HEK293 (cell line): ENCODE results near the gene C6orf15.

ENCODE experiments used
- CTCF ChIA-PET: fragments of 350-600 bp; formaldehyde crosslinking; extraction: SDS; loops from one replicate; lab custom pipeline; 2021; ENCODE audit warnings: antibody characterized with exemption; lab: Yijun Ruan, JAX
- POLR2A ChIA-PET: fragments of 300-600 bp; formaldehyde crosslinking; extraction: SDS; loops from one replicate; lab custom pipeline; 2020; ENCODE audit warnings: antibody characterized with exemption, inconsistent platforms; lab: Yijun Ruan, JAX
- H3K27ac ChIP-seq: fragments of 200-500 bp; sonication (Bioruptor generic); 2 replicates; pipeline ENCODE4 v1.5.1; 2014; ENCODE audit warnings: low read depth, low read length, control low read depth, inconsistent platforms; ENCODE audit errors: extremely low read depth
- H3K36me3 ChIP-seq, 2 experiments: fragments of 200-500 bp in 1 of 2; sonication (Bioruptor generic) in 1 of 2; 1 replicate in 1 of 2; 2 replicates in 1 of 2; pipeline ENCODE4 v1.5.1; 2014 to 2017; ENCODE audit warnings: inconsistent platforms in 2 of 2, low read length in 2 of 2; ENCODE audit not compliant: control insufficient read depth in 2 of 2, insufficient read depth in 1 of 2
- H3K4me1 ChIP-seq: fragments of 200-500 bp; sonication (Bioruptor generic); 2 replicates; pipeline ENCODE4 v1.5.1; 2014; ENCODE audit warnings: mild to moderate bottlenecking, low read length, inconsistent platforms; ENCODE audit not compliant: control insufficient read depth, insufficient read depth
- H3K4me3 ChIP-seq: 2 replicates; pipeline ENCODE4 v1.5.1; 2011; ENCODE audit warnings: low read depth, mild to moderate bottlenecking, control low read depth, low read length, moderate library complexity
- H3K9me3 ChIP-seq: fragments of 200-500 bp; sonication (Bioruptor generic); 2 replicates; pipeline ENCODE4 v1.5.1; 2014; ENCODE audit warnings: low read depth, low read length, inconsistent platforms; ENCODE audit not compliant: control insufficient read depth, insufficient read depth
- EGR2 ChIP-seq: fragments of 450-650 bp; formaldehyde crosslinking; IDR thresholded peaks from 2 replicates; pipeline ENCODE4 v1.5.1; 2016; ENCODE audit warnings: low read depth, missing biosample characterization, missing genetic modification characterization
- GLIS1 ChIP-seq: fragments of 450-650 bp; formaldehyde crosslinking; IDR thresholded peaks from 2 replicates; pipeline ENCODE4 v1.5.1; 2016; ENCODE audit warnings: missing biosample characterization, missing genetic modification characterization
- IKZF3 ChIP-seq: fragments of 450-650 bp; IDR thresholded peaks from 2 replicates; pipeline ENCODE4 v1.5.0; 2018; ENCODE audit warnings: missing biosample characterization, mild to moderate bottlenecking, missing genetic modification characterization, moderate library complexity
- KLF1 ChIP-seq: fragments of 450-650 bp; formaldehyde crosslinking; IDR thresholded peaks from 2 replicates; pipeline ENCODE4 v1.5.1; 2016; ENCODE audit warnings: missing biosample characterization, missing genetic modification characterization
- MZF1 ChIP-seq: fragments of 450-650 bp; formaldehyde crosslinking; IDR thresholded peaks from 2 replicates; pipeline ENCODE4 v1.5.1; 2017; ENCODE audit warnings: missing biosample characterization, missing genetic modification characterization, borderline replicate concordance
- SP7 ChIP-seq: fragments of 450-650 bp; formaldehyde crosslinking; IDR thresholded peaks from 2 replicates; pipeline ENCODE4 v1.5.1; 2016; ENCODE audit warnings: missing biosample characterization, missing genetic modification characterization
- ZBTB17 ChIP-seq: fragments of 450-650 bp; formaldehyde crosslinking; IDR thresholded peaks from 2 replicates; pipeline ENCODE4 v1.5.1; 2016; ENCODE audit warnings: missing biosample characterization, missing genetic modification characterization
- ZBTB48 ChIP-seq: fragments of 450-650 bp; formaldehyde crosslinking; IDR thresholded peaks from 2 replicates; pipeline ENCODE4 v1.5.1; 2016; ENCODE audit warnings: missing biosample characterization, missing genetic modification characterization
- ZEB2 ChIP-seq: fragments of 450-650 bp; formaldehyde crosslinking; IDR thresholded peaks from 2 replicates; pipeline ENCODE4 v1.5.1; 2016; ENCODE audit warnings: missing biosample characterization, missing genetic modification characterization
- ZNF184 ChIP-seq: fragments of 450-650 bp; IDR thresholded peaks from 2 replicates; pipeline ENCODE4 v1.5.1; 2018; ENCODE audit warnings: missing biosample characterization, mild to moderate bottlenecking, missing genetic modification characterization
- ZNF302 ChIP-seq: fragments of 450-650 bp; formaldehyde crosslinking; IDR thresholded peaks from 2 replicates; pipeline ENCODE4 v1.5.1; 2016; ENCODE audit warnings: missing biosample characterization, missing genetic modification characterization, low read depth
- ZNF394 ChIP-seq: fragments of 450-650 bp; formaldehyde crosslinking; IDR thresholded peaks from 2 replicates; pipeline ENCODE4 v1.5.1; 2016; ENCODE audit warnings: missing biosample characterization, missing genetic modification characterization, mild to moderate bottlenecking, moderate library complexity, borderline replicate concordance
- ZNF404 ChIP-seq: fragments of 450-650 bp; formaldehyde crosslinking; IDR thresholded peaks from 2 replicates; pipeline ENCODE4 v1.5.1; 2017; ENCODE audit warnings: missing biosample characterization, missing genetic modification characterization
- ZNF530 ChIP-seq: fragments of 450-650 bp; formaldehyde crosslinking; IDR thresholded peaks from 2 replicates; pipeline ENCODE4 v1.5.1; 2016; ENCODE audit warnings: low read depth, missing biosample characterization, missing genetic modification characterization
- ZNF596 ChIP-seq: fragments of 450-650 bp; IDR thresholded peaks from 2 replicates; pipeline ENCODE4 v1.5.0; 2018; ENCODE audit warnings: missing biosample characterization, mild to moderate bottlenecking, missing genetic modification characterization, moderate library complexity
- ZNF600 ChIP-seq: fragments of 450-650 bp; formaldehyde crosslinking; IDR thresholded peaks from 2 replicates; pipeline ENCODE4 v1.5.1; 2016; ENCODE audit warnings: missing biosample characterization, missing genetic modification characterization
- ZNF624 ChIP-seq: fragments of 450-650 bp; formaldehyde crosslinking; IDR thresholded peaks from 2 replicates; pipeline ENCODE4 v1.5.1; 2017; ENCODE audit warnings: missing biosample characterization, missing genetic modification characterization
- ZNF629 ChIP-seq: fragments of 450-650 bp; formaldehyde crosslinking; IDR thresholded peaks from 2 replicates; pipeline ENCODE4 v1.5.1; 2017; ENCODE audit warnings: missing biosample characterization, missing genetic modification characterization
- ZNF664 ChIP-seq: fragments of 450-650 bp; formaldehyde crosslinking; IDR thresholded peaks from 2 replicates; pipeline ENCODE4 v1.5.1; 2016; ENCODE audit warnings: missing biosample characterization, missing genetic modification characterization
- ZNF837 ChIP-seq: fragments of 450-650 bp; formaldehyde crosslinking; IDR thresholded peaks from 2 replicates; pipeline ENCODE4 v1.5.1; 2016; ENCODE audit warnings: missing biosample characterization, missing genetic modification characterization
- ZSCAN30 ChIP-seq: fragments of 450-650 bp; IDR thresholded peaks from 2 replicates; pipeline ENCODE4 v1.5.1; 2018; ENCODE audit warnings: missing biosample characterization, mild to moderate bottlenecking, missing genetic modification characterization, moderate library complexity
- TF ChIP-seq, protein P1 (sequence below): fragments of 450-650 bp; formaldehyde crosslinking; IDR thresholded peaks from 2 replicates; pipeline ENCODE4 v1.5.1; 2017; ENCODE audit warnings: missing biosample characterization, missing genetic modification characterization
- TF ChIP-seq, protein P2 (sequence below): fragments of 450-650 bp; formaldehyde crosslinking; IDR thresholded peaks from 2 replicates; pipeline ENCODE4 v1.5.1; 2016; ENCODE audit warnings: missing biosample characterization, missing genetic modification characterization
- TF ChIP-seq, protein P3 (sequence below): fragments of 450-650 bp; formaldehyde crosslinking; IDR thresholded peaks from 2 replicates; pipeline ENCODE4 v1.5.1; 2016; ENCODE audit warnings: missing biosample characterization, missing genetic modification characterization
- TF ChIP-seq, protein P4 (sequence below): fragments of 450-650 bp; formaldehyde crosslinking; IDR thresholded peaks from 2 replicates; pipeline ENCODE4 v1.5.1; 2016; ENCODE audit warnings: missing biosample characterization, missing genetic modification characterization

Gene C6orf15

DNA sequence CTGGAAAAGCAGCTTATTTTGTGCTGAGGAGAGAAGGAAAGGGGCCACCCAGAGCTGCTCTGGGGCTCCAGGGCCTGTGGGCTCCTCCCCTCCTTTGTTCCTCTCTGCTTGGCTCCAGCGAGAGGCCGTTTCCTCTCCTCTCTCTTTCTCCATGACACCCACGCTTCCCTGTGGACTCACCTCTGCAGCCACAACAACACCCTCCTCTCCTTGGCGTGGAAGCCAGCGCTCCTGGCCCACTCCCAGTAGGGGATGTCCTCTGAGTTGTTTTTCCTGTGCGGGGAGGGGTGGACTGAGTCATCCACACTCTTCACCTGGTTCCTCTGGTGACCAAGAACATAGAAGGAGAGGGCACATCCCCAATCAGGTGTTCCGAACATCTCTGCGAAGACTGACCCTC lies 12.8 kb upstream of the C6orf15 start (continued):
- no peak for TF ChIP-seq ZNF600 (tag by site-specific recombination)
- TF ChIP-seq, protein P1, sequence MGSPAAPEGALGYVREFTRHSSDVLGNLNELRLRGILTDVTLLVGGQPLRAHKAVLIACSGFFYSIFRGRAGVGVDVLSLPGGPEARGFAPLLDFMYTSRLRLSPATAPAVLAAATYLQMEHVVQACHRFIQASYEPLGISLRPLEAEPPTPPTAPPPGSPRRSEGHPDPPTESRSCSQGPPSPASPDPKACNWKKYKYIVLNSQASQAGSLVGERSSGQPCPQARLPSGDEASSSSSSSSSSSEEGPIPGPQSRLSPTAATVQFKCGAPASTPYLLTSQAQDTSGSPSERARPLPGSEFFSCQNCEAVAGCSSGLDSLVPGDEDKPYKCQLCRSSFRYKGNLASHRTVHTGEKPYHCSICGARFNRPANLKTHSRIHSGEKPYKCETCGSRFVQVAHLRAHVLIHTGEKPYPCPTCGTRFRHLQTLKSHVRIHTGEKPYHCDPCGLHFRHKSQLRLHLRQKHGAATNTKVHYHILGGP (tag by site-specific recombination), result no peak

DNA sequence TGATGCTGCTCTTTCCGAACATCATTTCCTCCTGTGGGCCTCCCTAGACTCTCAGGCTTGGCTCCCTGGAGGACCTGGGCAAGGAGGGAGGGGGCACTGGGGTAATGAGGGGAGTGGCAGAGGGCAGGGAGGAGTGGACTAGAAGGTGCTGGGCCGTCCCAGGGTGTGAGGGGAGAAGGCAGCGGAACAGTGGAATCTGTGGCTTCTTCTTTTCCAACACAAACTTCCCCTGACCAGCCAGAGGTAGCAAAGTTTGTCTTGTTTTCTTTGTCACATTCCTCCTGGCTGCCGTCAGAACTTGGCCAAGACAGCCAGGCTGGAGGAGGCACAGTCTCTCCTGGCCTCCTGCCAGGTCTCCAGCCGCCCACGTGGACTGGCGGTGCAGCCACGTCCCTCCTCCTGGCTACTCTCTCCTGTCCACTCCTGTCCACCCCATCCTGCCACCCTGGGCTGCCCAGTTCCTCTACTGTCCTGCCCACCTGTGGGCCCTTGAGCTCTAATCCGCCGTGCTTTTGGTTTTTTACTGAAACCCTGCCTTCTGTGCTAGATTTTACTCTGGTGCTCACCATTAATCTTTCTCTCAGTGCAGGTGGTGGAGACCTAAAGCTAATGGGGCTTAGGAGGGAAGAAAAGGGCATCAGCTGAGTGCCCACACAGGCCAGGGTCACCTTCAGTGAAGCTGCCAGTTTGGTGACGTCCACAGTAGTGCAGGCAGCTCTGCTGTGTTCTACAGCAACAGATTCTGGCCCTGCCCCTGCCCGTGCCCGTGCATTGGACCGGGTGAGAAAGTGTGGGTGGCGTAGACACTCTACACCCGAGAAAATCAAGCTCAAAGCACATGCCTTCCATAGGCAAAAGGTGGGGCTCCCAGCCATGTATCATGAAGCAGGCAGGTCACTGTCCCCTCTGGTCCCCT lies 10.7 kb upstream of the C6orf15 start:
- ChIA-PET CTCF (interaction anchor here (1.0 to 11.3 kb wide), 3 partner anchors 36 to 244 kb away, joined by 3 to 100 read pairs (median 11); no protein-coding TSS in a partner anchor), POLR2A (no interaction called here)
- Histone ChIP-seq H3K27ac (no peak overlapping the region), H3K36me3 (no peaks in the 10 kb centered on the region), H3K4me1 (peaks cover 10% of the 10 kb centered on the region), H3K9me3 (no peaks in the 10 kb centered on the region), H3K4me3 (no peak overlapping the region)
- TF ChIP-seq ZNF394 (tag by site-specific recombination) (peak; percentile 23; the same call in 1 of the 2 replicates), ZNF664 (tag by site-specific recombination) (no peak), ZBTB48 (tag by site-specific recombination) (0 out of 2 replicates have a peak, but pooled peaks have one; percentile 20), ZNF530 (tag by site-specific recombination) (no peak), ZEB2 (tag by site-specific recombination) (peak; percentile 49; the same call in 1 of the 2 replicates), ZNF837 (no peak), SP7 (tag by site-specific recombination) (peak; percentile 63; the same call in 1 of the 2 replicates), MZF1 (tag by site-specific recombination) (no peak), GLIS1 (tag by site-specific recombination) (peak; percentile 48), ZBTB17 (peak; percentile 64), ZNF629 (tag by site-specific recombination) (peak; percentile 79), ZSCAN30 (tag by site-specific recombination) (0 out of 2 replicates have a peak, but pooled peaks have one; percentile 22), ZNF302 (tag by site-specific recombination) (no peak), IKZF3 (tag by site-specific recombination) (peak; percentile 52; the same call in 1 of the 2 replicates), ZNF624 (tag by site-specific recombination) (no peak), ZNF404 (tag by site-specific recombination) (no peak), EGR2 (peak; percentile 66), ZNF184 (tag by site-specific recombination) (peak; percentile 41; the same call in 1 of the 2 replicates), KLF1 (peak; percentile 42), ZNF596 (tag by site-specific recombination) (no peak), ZNF600 (tag by site-specific recombination) (peak; percentile 93)
- TF ChIP-seq, protein P2, sequence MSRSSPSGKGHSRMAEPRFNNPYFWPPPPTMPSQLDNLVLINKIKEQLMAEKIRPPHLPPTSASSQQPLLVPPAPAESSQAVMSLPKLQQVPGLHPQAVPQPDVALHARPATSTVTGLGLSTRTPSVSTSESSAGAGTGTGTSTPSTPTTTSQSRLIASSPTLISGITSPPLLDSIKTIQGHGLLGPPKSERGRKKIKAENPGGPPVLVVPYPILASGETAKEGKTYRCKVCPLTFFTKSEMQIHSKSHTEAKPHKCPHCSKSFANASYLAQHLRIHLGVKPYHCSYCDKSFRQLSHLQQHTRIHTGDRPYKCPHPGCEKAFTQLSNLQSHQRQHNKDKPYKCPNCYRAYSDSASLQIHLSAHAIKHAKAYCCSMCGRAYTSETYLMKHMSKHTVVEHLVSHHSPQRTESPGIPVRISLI (tag by site-specific recombination), result no peak
- TF ChIP-seq, protein P3, sequence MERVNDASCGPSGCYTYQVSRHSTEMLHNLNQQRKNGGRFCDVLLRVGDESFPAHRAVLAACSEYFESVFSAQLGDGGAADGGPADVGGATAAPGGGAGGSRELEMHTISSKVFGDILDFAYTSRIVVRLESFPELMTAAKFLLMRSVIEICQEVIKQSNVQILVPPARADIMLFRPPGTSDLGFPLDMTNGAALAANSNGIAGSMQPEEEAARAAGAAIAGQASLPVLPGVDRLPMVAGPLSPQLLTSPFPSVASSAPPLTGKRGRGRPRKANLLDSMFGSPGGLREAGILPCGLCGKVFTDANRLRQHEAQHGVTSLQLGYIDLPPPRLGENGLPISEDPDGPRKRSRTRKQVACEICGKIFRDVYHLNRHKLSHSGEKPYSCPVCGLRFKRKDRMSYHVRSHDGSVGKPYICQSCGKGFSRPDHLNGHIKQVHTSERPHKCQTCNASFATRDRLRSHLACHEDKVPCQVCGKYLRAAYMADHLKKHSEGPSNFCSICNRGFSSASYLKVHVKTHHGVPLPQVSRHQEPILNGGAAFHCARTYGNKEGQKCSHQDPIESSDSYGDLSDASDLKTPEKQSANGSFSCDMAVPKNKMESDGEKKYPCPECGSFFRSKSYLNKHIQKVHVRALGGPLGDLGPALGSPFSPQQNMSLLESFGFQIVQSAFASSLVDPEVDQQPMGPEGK (tag by site-specific recombination), result peak; percentile 30
- TF ChIP-seq, protein P4, sequence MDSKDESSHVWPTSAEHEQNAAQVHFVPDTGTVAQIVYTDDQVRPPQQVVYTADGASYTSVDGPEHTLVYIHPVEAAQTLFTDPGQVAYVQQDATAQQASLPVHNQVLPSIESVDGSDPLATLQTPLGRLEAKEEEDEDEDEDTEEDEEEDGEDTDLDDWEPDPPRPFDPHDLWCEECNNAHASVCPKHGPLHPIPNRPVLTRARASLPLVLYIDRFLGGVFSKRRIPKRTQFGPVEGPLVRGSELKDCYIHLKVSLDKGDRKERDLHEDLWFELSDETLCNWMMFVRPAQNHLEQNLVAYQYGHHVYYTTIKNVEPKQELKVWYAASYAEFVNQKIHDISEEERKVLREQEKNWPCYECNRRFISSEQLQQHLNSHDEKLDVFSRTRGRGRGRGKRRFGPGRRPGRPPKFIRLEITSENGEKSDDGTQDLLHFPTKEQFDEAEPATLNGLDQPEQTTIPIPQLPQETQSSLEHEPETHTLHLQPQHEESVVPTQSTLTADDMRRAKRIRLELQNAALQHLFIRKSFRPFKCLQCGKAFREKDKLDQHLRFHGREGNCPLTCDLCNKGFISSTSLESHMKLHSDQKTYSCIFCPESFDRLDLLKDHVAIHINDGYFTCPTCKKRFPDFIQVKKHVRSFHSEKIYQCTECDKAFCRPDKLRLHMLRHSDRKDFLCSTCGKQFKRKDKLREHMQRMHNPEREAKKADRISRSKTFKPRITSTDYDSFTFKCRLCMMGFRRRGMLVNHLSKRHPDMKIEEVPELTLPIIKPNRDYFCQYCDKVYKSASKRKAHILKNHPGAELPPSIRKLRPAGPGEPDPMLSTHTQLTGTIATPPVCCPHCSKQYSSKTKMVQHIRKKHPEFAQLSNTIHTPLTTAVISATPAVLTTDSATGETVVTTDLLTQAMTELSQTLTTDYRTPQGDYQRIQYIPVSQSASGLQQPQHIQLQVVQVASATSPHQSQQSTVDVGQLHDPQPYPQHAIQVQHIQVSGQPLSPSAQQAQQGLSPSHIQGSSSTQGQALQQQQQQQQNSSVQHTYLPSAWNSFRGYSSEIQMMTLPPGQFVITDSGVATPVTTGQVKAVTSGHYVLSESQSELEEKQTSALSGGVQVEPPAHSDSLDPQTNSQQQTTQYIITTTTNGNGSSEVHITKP (tag by site-specific recombination), result peak; percentile 65
